Right lobe of liver (tissue), 6 donors: Measurements from ENCODE around the gene TMEFF2. TPM values are rescaled to one million over a fixed set of nuclear protein-coding genes. Genes with fewer than 3 reads are reported as not detected.

ENCODE experiments used
- ATAC-seq, 4 donors: fragments of 200-7000 bp; cut with Tn5 transposase; one replicate each; pipeline ENCODE4 v1.9.1; 2020; ENCODE audit warnings: mild to moderate bottlenecking in 4 of 4, moderate library complexity in 4 of 4
- DNase-seq, 3 donors: peaks; one replicate each; pipeline ENCODE4 v3.0.0-alpha.2; 2020
- H3K27ac ChIP-seq, 3 donors: fragments of 200-600 bp; one replicate each; pipeline ENCODE4 v1.8.0; 2022
- H3K27me3 ChIP-seq, 2 donors: fragments of 200-600 bp; one replicate each; pipeline ENCODE4 v1.8.0; 2022
- H3K36me3 ChIP-seq, 4 donors: fragments of 200-600 bp; sonication (generic) in 1 of 4; one replicate each; pipeline versions ENCODE4 v1.5.1 to v1.8.0; 2017 to 2022; ENCODE audit warnings: control low read depth in 1 of 4
- H3K4me1 ChIP-seq, 4 donors: fragments of 200-600 bp; sonication (generic) in 1 of 4; one replicate each; pipeline versions ENCODE4 v1.5.1 to v1.8.0; 2017 to 2022; ENCODE audit warnings: control low read depth in 1 of 4
- H3K4me3 ChIP-seq, 3 donors: fragments of 200-600 bp; one replicate each; pipeline ENCODE4 v1.8.0; 2022
- H3K9me3 ChIP-seq, 4 donors: fragments of 200-600 bp; sonication (generic) in 1 of 4; one replicate each; pipeline versions ENCODE4 v1.5.1 to v1.8.0; 2017 to 2022; ENCODE audit warnings: control low read depth in 1 of 4
- POLR2A ChIP-seq: fragments of 450-650 bp; IDR thresholded peaks from one replicate; pipeline ENCODE4 v1.6.1; 2017; ENCODE audit warnings: antibody characterized with exemption, mild to moderate bottlenecking
- WGBS: methylation state at CpG from one replicate; pipeline ENCODE4 v1.1.6; 2018; ENCODE audit warnings: low coverage, low lambda C conversion rate; ENCODE audit not compliant: insufficient coverage; ENCODE audit errors: missing lambda C conversion rate; 5-methylcytosine and 5-hydroxymethylcytosine counted together
- intact Hi-C, 2 donors: fragments of 100-400 bp; cut with DNase I; formaldehyde crosslinking; loops; one replicate each; pipeline versions ENCODE4 v1.11.2 to v1.14.1; 2022
- total RNA-seq, 6 experiments: library from RNA; depleted of rRNA in 2 of 6; stranded (reverse); fragments of >200 nt in 2 of 6; fragmentation: NEBNext Ultra II Directional in 3 of 6; extraction: Animal tissue kit (Norgen Biotek cat#: 25700) in 3 of 6; gene quantifications; one replicate each; pipeline versions ENCODE4 v1.1.0 to v1.2.4, GENCODE V29; 2016 to 2023
- TF ChIP-seq, protein P1 (sequence below), 4 donors: fragments of 200-600 bp in 3 of 4; fragments of 450-650 bp in 1 of 4; IDR thresholded peaks; one replicate each; pipeline versions ENCODE4 v1.5.1 to v1.8.0; 2016 to 2022; ENCODE audit warnings: antibody characterized with exemption in 4 of 4, mild to moderate bottlenecking in 2 of 4
- donor health status: DM: no; HTN: yes; CAD: no.
- donor health status: DM: no; HTN: no; CAD: no.
- donor health status: DM: no; HTN: no; CAD: no.
- donor health status: DM: no; HTN: yes; CAD: no.
- donor health status: DM: no; HTN: yes; CAD: no.

TMEFF2 gene
- total RNA-seq, 6 experiments from 2014 or later = not detected

GRCh38 chr2:192190474-192190873, 4.3 kb downstream of the TMEFF2 start:
- DNase-seq (no peak), ATAC-seq (no peak)
- Histone ChIP-seq H3K27ac (no peak overlapping the region), H3K4me3 (no peak overlapping the region), H3K9me3 (no peaks in the 10 kb centered on the region), H3K4me1 (peaks cover 0 to 11% (median 0%) of the 10 kb centered on the region in 4 donors), H3K27me3 (peaks cover 0 to 8% of the 10 kb centered on the region in 2 donors), H3K36me3 (no peaks in the 10 kb centered on the region)
- WGBS = 22% methylated on average over 1 of the region's 1 CpG
- intact Hi-C loops = no loop called here
- TF ChIP-seq POLR2A = no peak
- TF ChIP-seq, protein P1, sequence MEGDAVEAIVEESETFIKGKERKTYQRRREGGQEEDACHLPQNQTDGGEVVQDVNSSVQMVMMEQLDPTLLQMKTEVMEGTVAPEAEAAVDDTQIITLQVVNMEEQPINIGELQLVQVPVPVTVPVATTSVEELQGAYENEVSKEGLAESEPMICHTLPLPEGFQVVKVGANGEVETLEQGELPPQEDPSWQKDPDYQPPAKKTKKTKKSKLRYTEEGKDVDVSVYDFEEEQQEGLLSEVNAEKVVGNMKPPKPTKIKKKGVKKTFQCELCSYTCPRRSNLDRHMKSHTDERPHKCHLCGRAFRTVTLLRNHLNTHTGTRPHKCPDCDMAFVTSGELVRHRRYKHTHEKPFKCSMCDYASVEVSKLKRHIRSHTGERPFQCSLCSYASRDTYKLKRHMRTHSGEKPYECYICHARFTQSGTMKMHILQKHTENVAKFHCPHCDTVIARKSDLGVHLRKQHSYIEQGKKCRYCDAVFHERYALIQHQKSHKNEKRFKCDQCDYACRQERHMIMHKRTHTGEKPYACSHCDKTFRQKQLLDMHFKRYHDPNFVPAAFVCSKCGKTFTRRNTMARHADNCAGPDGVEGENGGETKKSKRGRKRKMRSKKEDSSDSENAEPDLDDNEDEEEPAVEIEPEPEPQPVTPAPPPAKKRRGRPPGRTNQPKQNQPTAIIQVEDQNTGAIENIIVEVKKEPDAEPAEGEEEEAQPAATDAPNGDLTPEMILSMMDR (IDR thresholded peaks at IDR 0.05) = peak; percentile 8 to 35 (median 34)

DNA sequence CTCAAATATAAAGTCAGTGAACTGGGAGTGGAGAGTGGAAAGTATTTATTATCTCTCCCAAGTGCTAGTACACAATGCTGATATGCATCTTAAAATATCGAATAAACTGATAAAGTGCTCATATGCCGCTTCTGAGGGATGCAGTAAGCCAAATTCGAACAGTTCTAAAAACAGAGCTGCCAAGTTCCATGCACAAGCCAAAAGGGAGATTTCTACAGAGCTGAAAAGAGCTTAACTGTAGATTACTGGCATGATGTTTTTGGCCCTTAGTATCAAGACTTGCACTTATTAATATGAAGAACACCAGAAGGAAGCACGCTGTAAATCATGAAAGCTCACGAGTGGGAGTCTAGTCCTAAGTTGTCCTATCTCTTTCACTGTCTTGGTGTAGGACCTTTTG, 7.9 kb downstream of the TMEFF2 start:
- intact Hi-C loops = no loop called here
- H3K27me3 ChIP-seq = peaks cover 3 to 5% of the 10 kb centered on the region in 2 donors
- H3K4me3 ChIP-seq = no peak overlapping the region
- no peaks in the 10 kb centered on the region for H3K9me3 ChIP-seq
- DNase-seq = no peak
- no peaks in the 10 kb centered on the region for H3K36me3 ChIP-seq
- TF ChIP-seq POLR2A = no peak
- TF ChIP-seq, protein P1 (IDR thresholded peaks at IDR 0.05) = no peak
- WGBS = 81% methylated on average over 5 of the region's 5 CpGs
- ATAC-seq = no peak
- no peak overlapping the region for H3K27ac ChIP-seq
- H3K4me1 ChIP-seq = no peaks in the 10 kb centered on the region

DNA sequence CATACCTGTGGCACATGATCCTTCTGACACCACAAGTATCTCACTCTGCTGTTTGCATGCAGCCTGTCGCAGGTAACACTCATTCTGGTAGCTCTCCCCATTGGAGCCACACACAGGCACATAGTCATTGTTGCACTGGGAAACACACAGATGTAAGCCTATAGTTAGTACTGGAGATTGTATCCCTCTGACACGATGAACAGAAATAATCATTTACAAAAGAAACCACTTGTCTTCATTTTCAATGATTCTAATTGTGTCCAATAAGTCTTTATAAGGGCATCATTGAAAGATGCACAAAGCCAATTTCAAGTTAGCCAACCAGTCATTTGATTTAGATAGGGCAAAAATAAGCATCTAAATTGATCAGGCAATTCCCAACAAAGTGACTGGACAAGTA, 10.4 kb downstream of the TMEFF2 start:
- WGBS = 50% methylated on average over 1 of the region's 2 CpGs
- intact Hi-C loops = no loop called here
- no peak overlapping the region for H3K4me3 ChIP-seq
- no peaks in the 10 kb centered on the region for H3K36me3 ChIP-seq
- TF ChIP-seq POLR2A = no peak
- TF ChIP-seq, protein P1 (IDR thresholded peaks at IDR 0.05) = no peak
- no peak for ATAC-seq
- H3K27me3 ChIP-seq = peaks cover 0 to 3% of the 10 kb centered on the region in 2 donors
- no peaks in the 10 kb centered on the region for H3K4me1 ChIP-seq
- DNase-seq = no peak
- no peaks in the 10 kb centered on the region for H3K9me3 ChIP-seq
- no peak overlapping the region for H3K27ac ChIP-seq

DNA sequence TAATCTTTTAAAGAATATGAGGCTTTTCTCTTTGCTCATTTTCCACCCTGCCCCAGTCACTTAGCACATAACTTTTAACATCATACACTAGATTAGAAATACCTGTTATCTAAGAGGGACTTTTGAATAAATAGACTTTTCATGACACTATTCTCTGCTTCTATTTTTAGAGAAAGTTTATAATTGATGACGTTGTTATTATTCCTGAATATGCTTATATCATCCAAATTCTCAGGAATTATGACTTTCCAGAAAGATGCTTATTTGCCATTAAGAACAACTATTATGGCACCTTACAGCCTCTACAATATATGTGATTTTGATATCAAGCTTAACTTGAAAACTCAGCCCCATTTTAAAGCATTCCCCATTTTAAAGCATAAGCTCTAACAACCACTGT, 11.4 kb downstream of the TMEFF2 start:
- no peak for DNase-seq
- H3K27ac ChIP-seq = no peak overlapping the region
- H3K27me3 ChIP-seq = peaks cover 0 to 3% of the 10 kb centered on the region in 2 donors
- no peak for TF ChIP-seq POLR2A
- TF ChIP-seq, protein P1 (IDR thresholded peaks at IDR 0.05) = no peak
- intact Hi-C loops = no loop called here
- ATAC-seq = no peak
- H3K36me3 ChIP-seq = no peaks in the 10 kb centered on the region
- H3K4me1 ChIP-seq = no peaks in the 10 kb centered on the region
- no peak overlapping the region for H3K4me3 ChIP-seq
- H3K9me3 ChIP-seq = no peaks in the 10 kb centered on the region
- WGBS = 39% methylated on average over 1 of the region's 1 CpG

- no peak overlapping the region for H3K27ac ChIP-seq
- intact Hi-C loops = loop anchor here in 1 of 2 donors (10.0 kb wide), 1 partner anchor 602 kb away; no protein-coding TSS in a partner anchor
- H3K36me3 ChIP-seq = no peaks in the 10 kb centered on the region
- DNase-seq (no peak), ATAC-seq (no peak)
- H3K4me1 ChIP-seq = no peaks in the 10 kb centered on the region
- no peaks in the 10 kb centered on the region for H3K27me3 ChIP-seq
- no peaks in the 10 kb centered on the region for H3K9me3 ChIP-seq
- 33% methylated on average over 2 of the region's 2 CpGs for WGBS
- no peak for TF ChIP-seq POLR2A
- no peak overlapping the region for H3K4me3 ChIP-seq
Measured at GRCh38 chr2:192166946-192167345, 27.8 kb downstream of the TMEFF2 start.
